Fibroblast of skin of right biceps (primary cell): ENCODE measurements around the gene PNKD.

Experiments used
- DNase-seq: peaks from one replicate; pipeline ENCODE4 v3.0.0-alpha.2; 2013

PNKD gene

DNA sequence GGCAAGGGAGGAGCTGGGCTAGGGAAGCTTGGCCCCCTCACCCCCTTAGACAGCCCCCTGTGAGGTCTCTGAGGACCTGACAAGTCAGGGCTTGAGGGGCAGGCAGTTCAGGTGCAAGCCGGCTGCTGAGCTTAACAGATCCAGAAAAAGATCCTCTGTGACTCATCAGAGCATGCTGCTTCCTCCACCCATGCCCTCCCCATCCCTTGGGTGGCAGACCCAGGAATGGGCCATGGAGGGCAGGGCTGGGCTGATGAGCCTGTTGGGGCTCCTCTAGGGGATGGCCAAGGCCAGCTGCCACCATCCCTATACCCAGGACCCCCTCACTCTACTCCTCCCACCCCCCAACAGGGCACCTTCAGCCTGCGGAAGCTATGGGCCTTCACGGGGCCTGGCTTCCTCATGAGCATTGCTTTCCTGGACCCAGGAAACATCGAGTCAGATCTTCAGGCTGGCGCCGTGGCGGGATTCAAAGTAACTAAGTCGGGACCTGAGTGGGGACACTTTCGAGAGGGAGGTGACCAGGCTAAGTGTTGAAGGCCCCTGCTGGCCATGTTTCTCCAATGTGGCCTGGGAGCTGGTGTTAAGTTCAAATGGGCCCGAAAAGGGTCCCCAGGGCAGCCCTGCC lies 113.7 kb downstream of the PNKD start:
- no peak for DNase-seq

DNA sequence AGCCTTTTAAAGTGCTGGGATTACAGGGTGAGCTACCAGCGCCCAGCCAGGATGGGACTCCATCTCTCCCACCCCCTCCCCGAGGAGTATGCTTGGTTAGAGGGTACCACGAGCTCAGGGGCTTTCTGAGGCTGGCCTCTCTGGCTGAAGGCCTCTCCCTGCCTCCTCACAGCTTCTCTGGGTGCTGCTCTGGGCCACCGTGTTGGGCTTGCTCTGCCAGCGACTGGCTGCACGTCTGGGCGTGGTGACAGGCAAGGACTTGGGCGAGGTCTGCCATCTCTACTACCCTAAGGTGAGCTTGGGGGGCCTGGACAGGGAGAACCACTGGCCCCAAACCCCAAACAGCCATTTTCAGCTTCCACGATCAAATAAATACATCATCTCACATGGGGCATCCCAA lies 114.7 kb downstream of the PNKD start:
- no peak for DNase-seq

DNA sequence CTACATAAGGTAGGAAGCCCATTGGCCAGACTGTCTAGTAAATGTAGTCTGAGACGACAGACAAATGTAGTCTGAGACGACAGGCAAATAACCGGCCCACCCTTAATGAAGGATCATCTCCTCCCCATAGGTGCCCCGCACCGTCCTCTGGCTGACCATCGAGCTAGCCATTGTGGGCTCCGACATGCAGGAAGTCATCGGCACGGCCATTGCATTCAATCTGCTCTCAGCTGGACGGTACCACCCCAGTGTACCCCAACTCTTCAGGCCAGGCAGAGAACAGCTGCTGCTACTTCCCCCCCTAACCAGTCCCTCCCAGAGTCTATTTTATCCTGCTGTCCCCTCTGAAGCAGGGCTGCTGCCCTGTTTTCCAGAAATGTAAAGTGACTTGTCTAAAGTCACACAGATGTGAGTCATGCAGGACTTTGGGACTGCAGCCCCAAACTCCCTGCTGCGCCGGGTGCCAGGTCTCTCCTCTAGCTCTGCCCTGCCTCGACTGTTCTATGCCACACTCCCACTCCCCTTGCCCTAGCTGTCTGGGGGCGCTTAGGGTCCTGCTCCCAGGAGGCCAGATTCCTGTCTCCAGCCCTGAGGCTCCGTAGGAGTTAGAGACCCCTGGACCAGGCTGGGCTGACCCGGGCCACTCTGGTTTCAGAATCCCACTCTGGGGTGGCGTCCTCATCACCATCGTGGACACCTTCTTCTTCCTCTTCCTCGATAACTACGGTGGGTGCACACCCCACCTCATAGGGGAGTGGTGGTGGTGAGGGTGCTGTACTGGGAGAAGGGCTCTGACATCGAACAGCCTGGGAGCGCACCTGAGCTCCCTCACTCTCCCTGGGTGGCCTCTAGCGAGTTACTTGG lies 116.4 kb downstream of the PNKD start:
- no peak for DNase-seq

DNA sequence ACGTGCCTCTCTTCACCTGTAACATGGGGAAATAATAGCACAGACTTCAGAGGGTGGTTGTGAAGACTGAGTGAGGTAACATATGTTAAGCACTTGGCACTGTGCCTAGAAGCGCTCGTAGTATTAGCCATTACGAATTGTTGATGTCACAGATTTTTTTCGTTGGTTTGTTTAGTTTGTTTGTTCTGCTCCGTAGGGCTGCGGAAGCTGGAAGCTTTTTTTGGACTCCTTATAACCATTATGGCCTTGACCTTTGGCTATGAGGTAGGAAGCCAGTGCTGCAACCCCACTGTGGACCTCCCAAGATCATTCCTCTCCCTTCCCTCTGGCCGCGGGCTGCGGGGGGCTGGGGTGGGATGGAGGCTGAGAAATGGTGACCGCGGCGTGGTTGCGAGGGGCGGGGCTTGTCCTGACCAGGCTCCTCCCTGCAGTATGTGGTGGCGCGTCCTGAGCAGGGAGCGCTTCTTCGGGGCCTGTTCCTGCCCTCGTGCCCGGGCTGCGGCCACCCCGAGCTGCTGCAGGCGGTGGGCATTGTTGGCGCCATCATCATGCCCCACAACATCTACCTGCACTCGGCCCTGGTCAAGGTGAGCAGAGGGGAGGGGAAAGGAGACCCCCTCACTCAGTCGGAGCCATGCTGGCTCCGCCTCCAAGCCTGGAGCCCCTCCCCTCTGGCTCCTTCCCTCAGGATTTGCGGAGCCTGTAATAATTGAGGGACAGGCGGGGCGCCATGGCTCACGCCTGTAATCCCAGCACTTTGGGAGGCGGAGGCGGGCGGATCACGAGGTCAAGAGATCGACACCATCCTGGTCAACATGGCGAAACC lies 117.3 kb downstream of the PNKD start:
- peak; percentile 63 for DNase-seq

DNA sequence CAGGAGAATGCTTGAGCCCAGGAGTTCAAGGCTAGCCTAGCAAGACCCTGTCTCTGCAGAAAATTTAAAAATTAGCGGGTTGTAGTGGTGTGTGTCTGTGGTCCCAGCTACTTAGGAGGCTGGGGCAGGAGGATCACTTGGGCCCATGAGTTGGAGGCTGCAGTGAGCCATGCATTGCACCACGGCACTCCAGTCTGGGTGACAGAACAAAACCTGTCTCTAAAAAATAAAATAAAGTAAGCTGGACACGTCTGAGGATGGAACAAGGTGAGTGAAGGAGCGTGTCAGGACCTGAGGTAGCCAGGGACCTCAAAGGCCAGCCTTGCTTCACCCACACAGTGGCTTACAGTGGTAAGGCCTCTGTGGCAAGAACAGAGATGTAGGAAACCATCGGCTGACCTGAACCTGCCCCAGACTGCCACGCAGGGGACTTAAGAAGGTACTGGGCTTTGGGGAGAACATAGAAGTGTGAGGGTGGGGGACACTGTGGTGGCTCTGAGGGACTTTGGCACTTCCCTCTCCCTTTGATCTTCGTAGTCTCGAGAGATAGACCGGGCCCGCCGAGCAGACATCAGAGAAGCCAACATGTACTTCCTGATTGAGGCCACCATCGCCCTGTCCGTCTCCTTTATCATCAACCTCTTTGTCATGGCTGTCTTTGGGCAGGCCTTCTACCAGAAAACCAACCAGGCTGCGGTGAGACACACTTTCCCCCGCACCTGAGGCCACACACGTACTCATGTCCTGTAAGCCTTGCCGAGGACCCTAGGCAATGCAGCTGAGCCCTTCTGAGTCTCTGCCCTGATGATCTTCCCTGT lies 119.2 kb downstream of the PNKD start:
- no peak for DNase-seq

DNA sequence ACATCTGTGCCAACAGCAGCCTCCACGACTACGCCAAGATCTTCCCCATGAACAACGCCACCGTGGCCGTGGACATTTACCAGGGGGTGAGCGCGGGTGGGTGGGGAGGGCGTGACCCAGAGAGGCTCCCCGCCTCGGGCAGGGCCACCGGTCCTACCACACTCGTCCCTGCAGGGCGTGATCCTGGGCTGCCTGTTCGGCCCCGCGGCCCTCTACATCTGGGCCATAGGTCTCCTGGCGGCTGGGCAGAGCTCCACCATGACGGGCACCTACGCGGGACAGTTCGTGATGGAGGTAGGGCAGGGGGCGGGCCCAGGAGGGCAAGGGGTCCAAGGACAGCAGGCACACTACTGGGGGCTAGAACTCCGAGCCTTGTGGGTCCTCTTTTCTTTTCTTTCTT lies 120.9 kb downstream of the PNKD start:
- DNase-seq = no peak

DNA sequence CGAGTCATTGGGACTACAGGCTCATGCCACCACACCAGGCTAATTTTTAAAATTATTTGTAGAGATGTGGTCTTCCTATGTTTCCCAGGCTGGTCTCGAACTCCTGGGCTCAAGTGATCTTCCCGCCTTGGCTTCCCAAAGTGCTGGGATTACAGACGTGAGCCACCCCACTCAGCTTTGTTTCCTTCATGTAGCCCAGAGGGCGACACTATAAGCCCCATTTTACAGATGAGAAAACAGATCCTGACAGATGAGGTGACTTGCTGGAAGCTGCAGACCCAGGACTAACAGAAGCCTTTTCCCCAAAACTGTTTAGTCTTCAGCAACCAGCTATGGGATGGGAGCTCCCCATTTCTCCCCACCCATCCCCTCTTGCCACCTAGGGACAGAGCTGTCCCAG lies 122.1 kb downstream of the PNKD start:
- DNase-seq = no peak

DNA sequence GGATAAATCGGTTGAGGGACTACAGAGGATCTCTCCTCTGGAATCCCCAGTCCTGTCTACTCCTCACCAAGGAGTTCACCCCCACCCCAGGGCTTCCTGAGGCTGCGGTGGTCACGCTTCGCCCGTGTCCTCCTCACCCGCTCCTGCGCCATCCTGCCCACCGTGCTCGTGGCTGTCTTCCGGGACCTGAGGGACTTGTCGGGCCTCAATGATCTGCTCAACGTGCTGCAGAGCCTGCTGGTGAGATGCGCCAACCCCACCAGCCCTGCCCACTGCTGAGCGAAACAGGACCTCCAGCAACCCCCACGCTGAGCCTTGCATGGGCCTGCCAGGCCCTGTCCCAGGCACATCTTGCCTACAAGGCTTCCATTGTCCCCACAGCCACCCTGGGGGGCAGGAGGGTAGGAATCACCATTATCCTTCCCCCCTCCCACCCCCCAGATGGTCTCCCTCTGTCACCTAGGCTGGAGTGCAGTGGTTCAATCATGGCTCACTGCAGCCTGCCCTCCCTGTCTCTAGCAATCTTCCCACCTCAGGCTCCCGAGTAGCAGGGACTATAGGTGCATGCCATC lies 122.7 kb downstream of the PNKD start:
- no peak for DNase-seq

DNA sequence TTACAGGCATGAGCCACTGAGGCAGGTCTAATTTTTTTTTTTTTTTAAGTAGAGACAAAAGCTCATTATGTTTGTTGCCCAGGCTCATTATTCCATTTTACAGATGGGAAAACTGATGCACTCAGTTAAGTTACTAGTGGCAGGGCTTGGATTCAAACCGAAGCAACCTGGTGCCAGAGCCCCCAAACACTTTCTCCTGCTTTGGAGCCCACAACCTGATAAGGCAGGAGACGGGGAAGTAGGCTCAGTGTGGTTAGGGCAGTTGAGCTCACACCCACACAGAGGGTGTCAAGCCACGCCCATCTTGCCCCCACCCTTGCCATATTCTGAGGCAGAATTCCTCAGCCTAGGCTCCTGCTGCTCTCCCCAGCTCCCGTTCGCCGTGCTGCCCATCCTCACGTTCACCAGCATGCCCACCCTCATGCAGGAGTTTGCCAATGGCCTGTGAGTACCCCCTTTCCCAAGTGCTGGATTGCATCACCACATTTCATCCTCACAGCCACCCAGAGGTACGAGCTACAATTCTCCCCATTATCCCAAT lies 123.5 kb downstream of the PNKD start:
- DNase-seq = no peak

DNA sequence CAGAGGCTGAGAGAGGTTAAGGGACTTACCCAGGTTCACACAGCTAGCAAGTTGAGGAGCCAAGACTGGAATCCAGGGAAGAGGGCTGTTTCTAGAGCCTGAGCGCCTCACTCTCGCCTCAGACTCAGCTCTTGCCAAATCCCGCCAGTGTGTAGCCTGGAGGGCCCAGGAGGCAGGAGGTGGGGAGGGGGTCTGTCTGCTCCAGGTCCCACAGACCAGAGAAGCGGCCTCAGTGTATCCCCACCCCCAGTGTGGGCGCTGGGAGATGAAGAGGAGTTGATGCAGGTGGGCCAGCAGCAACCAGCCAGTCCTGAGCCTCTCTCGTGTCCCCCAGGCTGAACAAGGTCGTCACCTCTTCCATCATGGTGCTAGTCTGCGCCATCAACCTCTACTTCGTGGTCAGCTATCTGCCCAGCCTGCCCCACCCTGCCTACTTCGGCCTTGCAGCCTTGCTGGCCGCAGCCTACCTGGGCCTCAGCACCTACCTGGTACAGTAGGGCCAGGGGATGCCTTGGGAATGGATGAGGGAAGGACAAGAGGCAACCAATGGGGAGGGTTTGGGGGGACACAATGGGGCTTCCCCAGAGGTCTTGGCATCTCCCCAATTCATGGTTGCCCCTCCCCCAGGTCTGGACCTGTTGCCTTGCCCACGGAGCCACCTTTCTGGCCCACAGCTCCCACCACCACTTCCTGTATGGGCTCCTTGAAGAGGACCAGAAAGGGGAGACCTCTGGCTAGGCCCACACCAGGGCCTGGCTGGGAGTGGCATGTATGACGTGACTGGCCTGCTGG lies 124.2 kb downstream of the PNKD start:
- DNase-seq = no peak

DNA sequence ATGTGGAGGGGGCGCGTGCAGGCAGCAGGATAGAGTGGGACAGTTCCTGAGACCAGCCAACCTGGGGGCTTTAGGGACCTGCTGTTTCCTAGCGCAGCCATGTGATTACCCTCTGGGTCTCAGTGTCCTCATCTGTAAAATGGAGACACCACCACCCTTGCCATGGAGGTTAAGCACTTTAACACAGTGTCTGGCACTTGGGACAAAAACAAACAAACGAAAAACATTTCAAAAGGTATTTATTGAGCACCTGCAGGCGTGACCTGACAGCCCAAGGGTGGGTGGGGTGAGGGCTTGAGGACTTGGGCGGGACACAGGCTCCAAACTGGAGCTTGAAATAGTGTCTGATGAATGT lies 124.7 kb downstream of the PNKD start:
- DNase-seq = no peak

DNA sequence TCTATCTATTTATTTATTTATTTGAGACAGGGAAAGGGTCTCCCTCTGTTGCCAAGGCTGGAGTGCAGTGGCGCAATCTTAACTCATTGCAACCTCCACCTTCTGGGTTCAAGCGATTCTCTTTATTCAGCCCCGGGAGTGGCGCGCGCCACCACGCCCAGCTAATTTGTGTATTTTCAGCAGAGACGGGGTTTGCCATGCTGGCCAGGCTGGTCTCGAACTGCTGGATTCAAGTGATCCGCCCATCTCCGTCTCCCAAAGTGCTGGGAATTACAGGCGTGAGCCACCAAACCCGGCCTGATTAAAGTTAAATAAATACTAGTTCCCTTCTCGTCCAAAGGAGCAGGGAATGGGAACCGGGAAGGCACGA lies 125.1 kb downstream of the PNKD start:
- no peak for DNase-seq

DNA sequence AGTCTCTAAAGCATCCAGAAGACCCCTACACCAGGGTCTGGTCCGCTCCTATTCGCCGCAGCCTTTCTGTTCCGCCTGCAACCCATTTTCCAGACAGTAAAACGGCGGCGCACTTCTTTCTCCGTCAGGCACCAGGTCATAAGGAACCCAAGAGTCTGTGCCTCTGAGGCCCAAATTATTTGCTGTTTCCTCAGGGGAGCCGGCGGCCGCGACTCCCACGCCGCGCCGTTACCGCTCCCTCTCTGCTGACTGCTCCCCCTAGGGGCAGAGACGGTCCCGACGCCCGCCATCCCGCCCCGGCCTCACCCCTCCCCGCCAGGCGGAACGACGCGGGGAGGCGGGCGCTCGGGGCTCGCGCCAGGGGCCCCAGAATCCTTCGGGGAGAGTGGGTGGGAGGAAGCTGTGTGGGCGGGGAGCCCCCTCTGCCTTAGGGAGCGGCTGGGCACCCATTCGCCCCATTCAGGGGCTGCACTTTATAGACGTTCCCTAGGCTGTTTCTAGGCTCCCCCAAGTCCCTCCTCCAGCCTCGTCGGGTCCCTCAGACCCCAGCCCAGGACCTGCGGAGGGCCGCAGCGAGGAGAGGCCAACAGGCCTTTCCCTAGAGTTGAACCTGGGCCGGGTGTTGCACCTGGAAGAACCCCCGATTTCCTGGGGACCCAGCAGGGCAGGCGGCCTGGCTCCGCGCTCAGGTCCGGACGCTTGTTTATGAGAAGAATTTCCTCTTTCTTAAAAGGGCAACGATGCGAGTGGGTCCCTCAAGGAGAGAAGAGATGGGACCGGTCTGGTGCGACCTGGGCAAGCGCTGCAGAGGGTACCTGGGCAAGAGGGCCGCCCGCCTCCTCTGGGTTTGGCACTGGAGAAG lies 125.7 kb downstream of the PNKD start:
- DNase-seq = peak; percentile 98
